Measurements from ENCODE around the gene SDS.

SDS gene

GRCh38 chr12:113398346-113399290 is 5.1 kb downstream of the SDS start:
- DNase-seq = no peak

- no peak for DNase-seq
Measured at GRCh38 chr12:113397497-113398197, 6.0 kb downstream of the SDS start.

- DNase-seq = no peak
Measured at GRCh38 chr12:113396828-113397496, 6.7 kb downstream of the SDS start.

GRCh38 chr12:113396200-113396599 is 7.5 kb downstream of the SDS start:
- no peak for DNase-seq

- DNase-seq = no peak
Measured at GRCh38 chr12:113395119-113395518, 8.6 kb downstream of the SDS start.

- no peak for DNase-seq
Measured at GRCh38 chr12:113393749-113394148, 9.9 kb downstream of the SDS start.

- DNase-seq = no peak
Measured at GRCh38 chr12:113392988-113393579, 10.6 kb downstream of the SDS start.

- DNase-seq = no peak
Measured at GRCh38 chr12:113392520-113392919, 11.2 kb downstream of the SDS start.

GRCh38 chr12:113391650-113392337 is 11.9 kb downstream of the SDS start:
- no peak for DNase-seq

- DNase-seq = no peak
Measured at GRCh38 chr12:113391145-113391544, 12.5 kb downstream of the SDS start.

GRCh38 chr12:113390064-113391043 is 13.3 kb downstream of the SDS start:
- DNase-seq = no peak

- DNase-seq = no peak
Measured at GRCh38 chr12:113388351-113388750, 15.3 kb downstream of the SDS start.

GRCh38 chr12:113387631-113388030 is 16.1 kb downstream of the SDS start:
- no peak for DNase-seq

- no peak for DNase-seq
Measured at GRCh38 chr12:113386866-113387566, 16.7 kb downstream of the SDS start.

- no peak for DNase-seq
Measured at GRCh38 chr12:113385282-113385882, 18.3 kb downstream of the SDS start.

GRCh38 chr12:113384778-113385177 is 18.9 kb downstream of the SDS start:
- no peak for DNase-seq

- no peak for DNase-seq
Measured at GRCh38 chr12:113382206-113382605, 21.5 kb downstream of the SDS start.

- DNase-seq = no peak
Measured at GRCh38 chr12:113381220-113381619, 22.5 kb downstream of the SDS start.

GRCh38 chr12:113378291-113378690 is 25.4 kb downstream of the SDS start:
- DNase-seq = no peak

GRCh38 chr12:113374823-113375428 is 28.8 kb downstream of the SDS start:
- DNase-seq = no peak
